ENCODE data around the gene CEP295NL.
"Not testable (repeated sequence)": the region's sequence is repeated elsewhere in the genome, so short reads cannot be mapped to it uniquely, and the experiment has no call there.

The CEP295NL gene

GRCh38 chr17:78915872-78916632, 13.1 kb upstream of the CEP295NL start:
- peak overlapping the region; percentile 47 for H3K9ac ChIP-seq (ENCODE audit: insufficient read length)
- H3K36me3 ChIP-seq (ENCODE audit: insufficient read depth, low read length) = peaks cover 3% of the 10 kb centered on the region; the same call in 1 of the 2 replicates
- peak overlapping the region; percentile 68; the same call in 1 of the 2 replicates for H3K27ac ChIP-seq
- peak overlapping the region; percentile 22; the same call in 1 of the 2 replicates for H3K4me3 ChIP-seq
- no peak for DNase-seq (ENCODE audit: low read depth, low spot score)
- TF ChIP-seq EZH2 (IDR thresholded peaks at IDR 0.05) (no peak), POLR2AphosphoS5 (IDR thresholded peaks at IDR 0.05; ENCODE audit: borderline replicate concordance, low read depth, low read length) (no peak), FOXP2 (optimal IDR thresholded peaks at IDR 0.05; ENCODE audit: control extremely low read depth, extremely low read length, insufficient read depth) (no peak)
- H3K9me3 ChIP-seq (ENCODE audit: low read depth, low read length) = no peaks in the 10 kb centered on the region

GRCh38 chr17:78913115-78913514, 10.1 kb upstream of the CEP295NL start:
- H3K9me3 ChIP-seq (ENCODE audit: low read depth, low read length) = no peaks in the 10 kb centered on the region
- no peak for DNase-seq (ENCODE audit: low read depth, low spot score)
- TF ChIP-seq FOXP2 (optimal IDR thresholded peaks at IDR 0.05; ENCODE audit: control extremely low read depth, extremely low read length, insufficient read depth) (no peak), EZH2 (IDR thresholded peaks at IDR 0.05) (no peak), POLR2AphosphoS5 (IDR thresholded peaks at IDR 0.05; ENCODE audit: borderline replicate concordance, low read depth, low read length) (no peak)
- no peak overlapping the region for H3K27ac ChIP-seq
- H3K9ac ChIP-seq (ENCODE audit: insufficient read length) = no peak overlapping the region
- no peak overlapping the region for H3K4me3 ChIP-seq
- peaks cover 3% of the 10 kb centered on the region; the same call in 1 of the 2 replicates for H3K36me3 ChIP-seq (ENCODE audit: insufficient read depth, low read length)

DNA sequence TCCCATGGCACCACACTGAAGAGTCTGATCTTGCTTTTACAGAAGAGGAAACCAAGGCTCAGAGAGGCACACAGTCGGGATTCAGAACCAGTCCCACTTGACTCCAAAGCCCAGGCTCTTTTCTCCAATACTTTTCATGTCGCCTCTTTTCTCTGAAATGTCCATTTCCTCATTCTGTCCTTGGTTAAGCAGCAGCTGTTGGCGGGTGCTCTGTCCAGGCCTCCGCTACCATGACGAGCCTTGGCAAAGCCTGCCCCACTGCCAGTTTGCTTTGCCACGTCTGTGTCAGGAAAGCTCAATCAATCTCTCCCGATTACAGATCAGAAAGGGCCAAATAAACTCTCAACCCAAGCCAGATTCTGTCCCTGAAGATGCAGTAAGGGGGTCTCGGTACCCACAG, 9.1 kb upstream of the CEP295NL start:
- Histone ChIP-seq H3K27ac (no peak overlapping the region), H3K36me3 (ENCODE audit: insufficient read depth, low read length) (no peaks in the 10 kb centered on the region; the same call in 1 of the 2 replicates), H3K9ac (ENCODE audit: insufficient read length) (no peak overlapping the region), H3K9me3 (ENCODE audit: low read depth, low read length) (no peaks in the 10 kb centered on the region), H3K4me3 (no peak overlapping the region)
- no peak for TF ChIP-seq FOXP2 (optimal IDR thresholded peaks at IDR 0.05; ENCODE audit: control extremely low read depth, extremely low read length, insufficient read depth)
- DNase-seq (ENCODE audit: low read depth, low spot score) = no peak

DNA sequence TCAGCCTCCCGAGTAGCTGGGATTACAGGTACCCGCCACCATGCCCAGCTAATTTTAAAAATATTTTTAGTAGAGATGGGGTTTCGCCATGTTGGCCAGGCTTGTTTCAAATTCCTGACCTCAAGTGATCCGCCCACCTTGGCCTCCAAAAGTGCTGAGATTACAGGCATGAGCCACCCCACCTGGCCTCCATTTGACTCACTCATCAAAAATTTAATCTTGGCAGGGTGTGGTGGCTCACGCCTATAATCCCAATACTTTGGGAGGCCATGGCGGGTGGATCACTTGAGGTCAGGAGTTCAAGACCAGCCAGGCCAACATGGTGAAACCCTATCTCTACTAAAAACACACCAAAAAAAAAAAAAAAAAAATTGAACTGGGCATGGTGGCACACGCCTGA, 8.5 kb upstream of the CEP295NL start:
- H3K4me3 ChIP-seq; H3K9me3 ChIP-seq (ENCODE audit: low read depth, low read length); DNase-seq (ENCODE audit: low read depth, low spot score); H3K9ac ChIP-seq (ENCODE audit: insufficient read length); H3K27ac ChIP-seq; H3K36me3 ChIP-seq (ENCODE audit: insufficient read depth, low read length): not testable (repeated sequence)

DNA sequence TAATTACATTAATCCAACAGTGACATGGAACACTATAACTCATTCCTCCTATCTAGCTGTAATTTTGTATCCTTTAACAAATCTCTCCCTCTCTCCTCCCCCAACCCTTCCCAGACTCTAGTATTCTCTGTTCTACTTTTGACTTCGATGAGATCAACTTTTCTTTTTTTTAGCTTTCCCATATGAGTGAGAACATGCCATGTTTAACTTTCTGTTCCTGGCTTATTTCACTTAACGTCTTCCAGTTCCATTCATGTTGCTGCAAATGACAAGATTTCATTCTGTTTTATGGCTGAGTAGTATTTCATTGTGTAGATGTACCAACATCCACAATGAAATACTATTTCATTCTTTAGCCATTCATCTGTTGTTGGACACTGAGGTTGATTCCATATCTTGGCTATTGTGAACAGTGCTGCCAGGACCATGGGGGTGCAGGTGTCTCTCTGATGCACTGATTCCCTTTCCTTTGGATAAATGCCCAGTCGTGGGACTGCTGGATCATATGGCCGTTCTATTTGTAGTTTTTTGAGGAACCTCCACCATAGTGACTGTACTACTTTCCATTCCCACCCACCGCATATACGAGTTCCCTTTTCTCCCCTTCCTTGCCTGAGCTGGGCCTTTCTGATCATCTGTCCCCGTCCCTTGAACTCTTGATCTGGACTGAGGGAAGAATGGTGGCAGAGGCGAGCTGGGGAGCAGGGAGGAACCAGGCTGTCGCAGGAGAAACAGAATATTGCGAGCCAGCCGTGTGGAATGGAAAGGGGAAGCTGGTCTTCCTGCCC, 7.7 kb upstream of the CEP295NL start:
- TF ChIP-seq POLR2AphosphoS5 (IDR thresholded peaks at IDR 0.05; ENCODE audit: borderline replicate concordance, low read depth, low read length) (no peak), EZH2 (IDR thresholded peaks at IDR 0.05) (no peak), FOXP2 (optimal IDR thresholded peaks at IDR 0.05; ENCODE audit: control extremely low read depth, extremely low read length, insufficient read depth) (no peak)
- Histone ChIP-seq H3K9me3 (ENCODE audit: low read depth, low read length) (no peaks in the 10 kb centered on the region), H3K4me3 (no peak overlapping the region), H3K27ac (no peak overlapping the region), H3K36me3 (ENCODE audit: insufficient read depth, low read length) (no peaks in the 10 kb centered on the region), H3K9ac (ENCODE audit: insufficient read length) (no peak overlapping the region)
- DNase-seq (ENCODE audit: low read depth, low spot score) = no peak

- H3K9me3 ChIP-seq (ENCODE audit: low read depth, low read length) = no peaks in the 10 kb centered on the region
- no peak overlapping the region for H3K4me3 ChIP-seq
- H3K27ac ChIP-seq = no peak overlapping the region
- TF ChIP-seq FOXP2 (optimal IDR thresholded peaks at IDR 0.05; ENCODE audit: control extremely low read depth, extremely low read length, insufficient read depth) = no peak
- no peak for TF ChIP-seq POLR2AphosphoS5 (IDR thresholded peaks at IDR 0.05; ENCODE audit: borderline replicate concordance, low read depth, low read length)
- TF ChIP-seq EZH2 (IDR thresholded peaks at IDR 0.05) = no peak
- no peaks in the 10 kb centered on the region for H3K36me3 ChIP-seq (ENCODE audit: insufficient read depth, low read length)
- H3K9ac ChIP-seq (ENCODE audit: insufficient read length) = no peak overlapping the region
- DNase-seq (ENCODE audit: low read depth, low spot score) = no peak
Measured at GRCh38 chr17:78908426-78908825, 5.4 kb upstream of the CEP295NL start.

DNA sequence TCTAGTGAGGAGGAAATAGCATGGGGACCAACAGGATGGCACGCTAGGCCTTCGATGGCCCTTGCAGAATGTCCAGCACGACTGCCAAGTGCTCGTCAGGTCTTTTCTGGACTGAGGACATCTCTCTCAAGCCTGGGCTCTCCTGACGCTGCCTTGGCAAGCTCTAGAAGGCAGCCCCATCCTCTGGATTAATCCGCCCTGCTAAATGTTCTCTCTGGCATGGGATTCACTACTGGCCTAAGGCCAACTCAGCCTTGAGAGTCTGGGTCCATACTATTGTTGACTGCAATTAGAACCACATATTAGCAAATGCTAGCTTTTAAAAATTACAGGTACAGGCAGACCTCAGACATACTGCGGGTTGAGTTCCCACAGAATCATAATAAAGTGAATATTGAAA, 2.5 kb upstream of the CEP295NL start:
- no peak overlapping the region for H3K4me3 ChIP-seq
- TF ChIP-seq POLR2AphosphoS5 (IDR thresholded peaks at IDR 0.05; ENCODE audit: borderline replicate concordance, low read depth, low read length) (no peak), EZH2 (IDR thresholded peaks at IDR 0.05) (no peak), FOXP2 (optimal IDR thresholded peaks at IDR 0.05; ENCODE audit: control extremely low read depth, extremely low read length, insufficient read depth) (no peak)
- no peak overlapping the region for H3K9ac ChIP-seq (ENCODE audit: insufficient read length)
- H3K36me3 ChIP-seq (ENCODE audit: insufficient read depth, low read length) = peaks cover 6% of the 10 kb centered on the region; the same call in 1 of the 2 replicates
- no peak for DNase-seq (ENCODE audit: low read depth, low spot score)
- no peaks in the 10 kb centered on the region for H3K9me3 ChIP-seq (ENCODE audit: low read depth, low read length)
- no peak overlapping the region for H3K27ac ChIP-seq

DNA sequence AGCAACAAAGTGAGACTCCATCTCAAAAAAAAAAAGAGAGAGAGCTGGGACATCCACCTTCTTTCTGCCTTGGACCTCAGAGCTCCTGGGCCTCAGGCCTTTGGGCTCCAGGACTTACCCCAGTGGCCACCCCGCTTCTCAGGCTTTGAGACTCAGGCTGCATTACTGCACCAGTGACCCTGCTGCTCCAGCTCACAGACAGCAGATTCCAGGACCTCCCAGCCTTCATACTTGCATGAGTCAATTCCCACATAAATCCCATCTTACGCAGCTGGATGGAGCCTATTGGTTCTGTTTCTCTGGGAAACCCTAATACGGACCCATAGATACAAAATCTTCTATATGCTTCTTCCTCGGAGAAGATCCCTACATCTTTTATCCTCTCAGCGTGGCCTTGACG, 2.1 kb upstream of the CEP295NL start:
- H3K4me3 ChIP-seq = no peak overlapping the region
- no peak for DNase-seq (ENCODE audit: low read depth, low spot score)
- no peak overlapping the region for H3K9ac ChIP-seq (ENCODE audit: insufficient read length)
- H3K27ac ChIP-seq = no peak overlapping the region
- no peaks in the 10 kb centered on the region for H3K9me3 ChIP-seq (ENCODE audit: low read depth, low read length)
- H3K36me3 ChIP-seq (ENCODE audit: insufficient read depth, low read length) = peaks cover 6% of the 10 kb centered on the region; the same call in 1 of the 2 replicates
- TF ChIP-seq FOXP2 (optimal IDR thresholded peaks at IDR 0.05; ENCODE audit: control extremely low read depth, extremely low read length, insufficient read depth) (no peak), EZH2 (IDR thresholded peaks at IDR 0.05) (no peak), POLR2AphosphoS5 (IDR thresholded peaks at IDR 0.05; ENCODE audit: borderline replicate concordance, low read depth, low read length) (no peak)

Data from SK-N-MC (cell line).